ENCODE measurements around the gene CBLN1.
"Not testable (repeated sequence)": the region's sequence is repeated elsewhere in the genome, so short reads cannot be mapped to it uniquely, and the experiment has no call there.

CBLN1 gene

GRCh38 chr16:49269201-49269600, 12.4 kb downstream of the CBLN1 start:
- H3K27me3 Mint-ChIP-seq = peaks cover 32% of the 10 kb centered on the region
- no peak overlapping the region for H3K4me3 Mint-ChIP-seq
- no peak overlapping the region for H3K27ac Mint-ChIP-seq
- H3K36me3 Mint-ChIP-seq (ENCODE audit: low read depth) = no peaks in the 10 kb centered on the region
- no peaks in the 10 kb centered on the region for H3K4me1 Mint-ChIP-seq (ENCODE audit: low read depth)
- H3K9me3 Mint-ChIP-seq = peaks cover 3% of the 10 kb centered on the region

GRCh38 chr16:49268667-49269066, 13.0 kb downstream of the CBLN1 start:
- peaks cover 30% of the 10 kb centered on the region for H3K27me3 Mint-ChIP-seq
- H3K4me1 Mint-ChIP-seq (ENCODE audit: low read depth) = no peaks in the 10 kb centered on the region
- no peak overlapping the region for H3K27ac Mint-ChIP-seq
- H3K4me3 Mint-ChIP-seq = no peak overlapping the region
- H3K36me3 Mint-ChIP-seq (ENCODE audit: low read depth) = no peaks in the 10 kb centered on the region
- H3K9me3 Mint-ChIP-seq = peaks cover 7% of the 10 kb centered on the region

DNA sequence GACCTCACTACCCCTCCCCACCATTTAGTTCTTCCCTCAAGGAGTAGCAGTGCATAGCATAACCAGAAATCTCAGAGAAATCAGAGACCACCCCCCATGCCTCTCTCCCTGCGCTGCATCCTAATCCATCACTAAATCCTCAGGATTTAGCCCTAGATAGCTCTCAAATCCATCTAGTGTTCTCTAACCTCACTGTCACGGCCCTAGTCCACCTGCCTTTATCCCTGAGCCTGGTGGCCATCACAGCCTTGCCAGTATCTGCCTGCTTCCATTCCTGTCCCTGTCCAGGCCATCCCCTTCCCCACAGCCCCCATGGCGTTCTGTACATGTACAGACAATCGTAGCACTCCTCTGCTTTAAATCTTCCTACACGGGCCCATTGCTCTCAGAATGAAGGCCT, 19.1 kb downstream of the CBLN1 start:
- H3K4me1 Mint-ChIP-seq (ENCODE audit: low read depth) = no peaks in the 10 kb centered on the region
- H3K4me3 Mint-ChIP-seq = no peak overlapping the region
- peaks cover 7% of the 10 kb centered on the region for H3K9me3 Mint-ChIP-seq
- peaks cover 5% of the 10 kb centered on the region for H3K27me3 Mint-ChIP-seq
- H3K36me3 Mint-ChIP-seq (ENCODE audit: low read depth) = no peaks in the 10 kb centered on the region
- H3K27ac Mint-ChIP-seq = no peak overlapping the region

DNA sequence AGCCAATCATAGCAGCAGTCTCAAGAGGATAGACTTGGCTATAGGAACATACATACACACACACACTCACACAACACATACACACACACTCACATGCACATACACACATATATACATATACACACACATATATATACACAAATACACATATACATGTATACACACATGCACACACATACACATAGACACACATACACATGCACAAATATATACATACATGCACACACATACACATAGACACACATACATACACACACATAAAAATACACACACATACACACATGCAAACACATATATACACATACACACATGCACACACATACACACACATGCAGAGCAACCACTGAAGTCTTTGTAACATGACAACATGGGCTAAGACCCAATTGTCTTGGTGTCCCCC, 19.7 kb downstream of the CBLN1 start:
- Mint-ChIP-seq H3K36me3 (ENCODE audit: low read depth) (no peaks in the 10 kb centered on the region), H3K4me1 (ENCODE audit: low read depth) (no peaks in the 10 kb centered on the region), H3K27ac (no peak overlapping the region), H3K4me3 (no peak overlapping the region), H3K9me3 (peaks cover 7% of the 10 kb centered on the region), H3K27me3 (peaks cover 5% of the 10 kb centered on the region)

DNA sequence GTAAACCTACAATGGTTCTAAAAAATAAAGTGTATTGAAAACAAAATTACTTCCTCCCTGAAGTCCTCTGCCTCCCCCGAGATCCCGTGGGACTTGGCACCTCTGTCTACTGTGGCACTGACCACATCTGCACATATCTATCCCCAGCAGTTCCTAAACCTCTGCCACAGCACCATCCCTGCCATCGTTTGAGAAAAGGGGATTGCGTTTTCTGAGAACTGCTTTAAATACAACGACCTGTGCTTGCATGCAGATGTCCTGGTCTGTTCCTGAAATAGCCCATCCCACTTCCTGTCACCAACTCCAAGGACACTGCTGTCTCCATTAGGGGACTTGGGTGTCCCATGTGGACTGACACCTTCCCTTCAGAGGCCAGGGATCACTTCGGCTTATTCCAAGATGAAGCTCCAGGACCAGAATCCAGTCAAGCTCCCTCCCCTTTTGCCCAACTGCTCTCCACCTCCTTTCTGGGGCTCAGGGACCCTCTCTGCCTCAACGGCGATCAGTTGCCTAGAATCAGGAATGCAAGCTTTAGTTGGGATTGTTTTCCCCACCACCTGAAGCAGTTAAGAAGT, 20.6 kb downstream of the CBLN1 start:
- H3K27ac Mint-ChIP-seq = no peak overlapping the region

GRCh38 chr16:49260253-49260652, 21.4 kb downstream of the CBLN1 start:
- Mint-ChIP-seq H3K4me3 (no peak overlapping the region), H3K4me1 (ENCODE audit: low read depth) (no peaks in the 10 kb centered on the region), H3K27me3 (peaks cover 12% of the 10 kb centered on the region), H3K9me3 (peaks cover 16% of the 10 kb centered on the region), H3K36me3 (ENCODE audit: low read depth) (no peaks in the 10 kb centered on the region), H3K27ac (no peak overlapping the region)

More for the DNA sequence above, 20.6 kb downstream of the CBLN1 start:
- Mint-ChIP-seq H3K4me3 (no peak overlapping the region), H3K9me3 (peaks cover 8% of the 10 kb centered on the region), H3K36me3 (ENCODE audit: low read depth) (no peaks in the 10 kb centered on the region), H3K27me3 (peaks cover 5% of the 10 kb centered on the region), H3K4me1 (ENCODE audit: low read depth) (no peaks in the 10 kb centered on the region)

DNA sequence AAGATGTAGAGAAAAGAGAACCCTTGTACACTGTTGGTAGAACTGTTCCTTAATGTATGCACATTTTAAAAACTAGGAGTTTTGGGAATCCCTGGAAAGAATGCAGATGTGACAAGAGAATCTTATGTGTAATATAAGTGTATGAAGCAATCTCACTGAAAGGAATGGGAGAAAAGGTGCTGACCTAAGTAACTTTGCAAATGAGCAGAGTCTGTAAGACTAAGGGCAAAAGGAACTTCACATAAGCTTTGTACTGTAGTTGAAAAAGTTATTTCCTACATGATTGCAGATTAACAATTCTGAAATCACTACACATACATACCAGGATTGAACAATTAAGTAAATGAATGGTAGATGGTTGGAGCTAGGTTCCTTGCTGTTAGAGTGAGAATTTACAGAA, 22.3 kb downstream of the CBLN1 start:
- peaks cover 16% of the 10 kb centered on the region for H3K9me3 Mint-ChIP-seq
- H3K27ac Mint-ChIP-seq = no peak overlapping the region
- H3K4me1 Mint-ChIP-seq (ENCODE audit: low read depth) = no peaks in the 10 kb centered on the region
- H3K27me3 Mint-ChIP-seq = peaks cover 14% of the 10 kb centered on the region
- H3K4me3 Mint-ChIP-seq = no peak overlapping the region
- no peaks in the 10 kb centered on the region for H3K36me3 Mint-ChIP-seq (ENCODE audit: low read depth)

GRCh38 chr16:49250689-49251088, 30.9 kb downstream of the CBLN1 start:
- Mint-ChIP-seq H3K27me3 (peaks cover 18% of the 10 kb centered on the region), H3K9me3 (peaks cover 10% of the 10 kb centered on the region), H3K27ac (no peak overlapping the region), H3K4me3 (no peak overlapping the region), H3K4me1 (ENCODE audit: low read depth) (no peaks in the 10 kb centered on the region), H3K36me3 (ENCODE audit: low read depth) (no peaks in the 10 kb centered on the region)

DNA sequence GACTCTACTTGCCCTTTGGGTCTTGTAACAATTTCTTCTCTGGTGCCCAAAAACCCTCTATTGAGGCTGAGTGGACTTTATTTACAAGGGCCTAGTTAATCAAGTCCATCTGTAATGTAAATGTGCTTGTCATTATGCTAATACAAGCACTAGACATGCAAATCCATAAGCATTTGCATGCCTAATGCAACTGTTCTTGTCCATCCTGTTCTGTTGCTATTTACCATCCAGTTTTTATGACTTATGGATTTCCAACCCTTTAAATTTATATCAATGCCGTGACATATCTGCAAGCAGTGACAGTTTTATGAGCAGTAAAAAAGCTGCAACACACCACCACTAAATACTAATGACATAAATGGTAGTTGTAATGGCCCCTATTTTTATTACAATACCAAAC, 33.4 kb downstream of the CBLN1 start:
- H3K4me1 Mint-ChIP-seq (ENCODE audit: low read depth) = no peaks in the 10 kb centered on the region

GRCh38 chr16:49236216-49236615, 45.4 kb downstream of the CBLN1 start:
- no peaks in the 10 kb centered on the region for H3K9me3 Mint-ChIP-seq
- H3K27ac Mint-ChIP-seq = no peak overlapping the region
- no peaks in the 10 kb centered on the region for H3K36me3 Mint-ChIP-seq (ENCODE audit: low read depth)
- H3K4me3 Mint-ChIP-seq = no peak overlapping the region
- H3K4me1 Mint-ChIP-seq (ENCODE audit: low read depth) = no peaks in the 10 kb centered on the region
- peaks cover 1% of the 10 kb centered on the region for H3K27me3 Mint-ChIP-seq

More for the DNA sequence above, 33.4 kb downstream of the CBLN1 start:
- Mint-ChIP-seq H3K27ac (no peak overlapping the region), H3K27me3 (peaks cover 11% of the 10 kb centered on the region), H3K4me3 (no peak overlapping the region), H3K36me3 (ENCODE audit: low read depth) (no peaks in the 10 kb centered on the region), H3K9me3 (peaks cover 4% of the 10 kb centered on the region)

GRCh38 chr16:49228335-49228734, 53.3 kb downstream of the CBLN1 start:
- not testable (repeated sequence) for H3K27me3 Mint-ChIP-seq; H3K36me3 Mint-ChIP-seq (ENCODE audit: low read depth); H3K9me3 Mint-ChIP-seq; H3K27ac Mint-ChIP-seq; H3K4me3 Mint-ChIP-seq; H3K4me1 Mint-ChIP-seq (ENCODE audit: low read depth)
